Natural killer cell (primary cell): Measurements from ENCODE around the gene FSIP1. TPM values are rescaled to one million over a fixed set of nuclear protein-coding genes. Genes with fewer than 3 reads are reported as not detected.

Experiments used
- ATAC-seq, 3 donors: fragments of 150-1000 bp in 2 of 3; fragments of 200-7000 bp in 1 of 3; cut with Tn5 transposase; 1 replicate in 1 of 3; 2 replicates in 2 of 3; pipeline ENCODE4 v1.10.0; 2021; ENCODE audit warnings: mild to moderate bottlenecking in 2 of 3, moderate library complexity in 2 of 3
- DNase-seq, 2 donors: peaks; one replicate each; pipeline versions ENCODE4 v3.0.0 to v3.0.0-alpha.2; 2013 to 2021; ENCODE audit warnings: mixed read lengths in 1 of 2
- H3K27ac ChIP-seq: one replicate; pipeline ENCODE4 v1.5.1; 2013; ENCODE audit warnings: mild to moderate bottlenecking, low read length
- H3K27me3 ChIP-seq: one replicate; pipeline ENCODE4 v1.6.1; 2013; ENCODE audit warnings: low read length; ENCODE audit not compliant: control insufficient read depth, insufficient read depth
- H3K36me3 ChIP-seq: one replicate; pipeline ENCODE4 v1.6.1; 2013; ENCODE audit warnings: low read length; ENCODE audit not compliant: control insufficient read depth, insufficient read depth
- H3K4me1 ChIP-seq: one replicate; pipeline ENCODE4 v1.6.1; 2013; ENCODE audit warnings: low read length; ENCODE audit not compliant: control insufficient read depth, insufficient read depth
- H3K4me3 ChIP-seq: one replicate; pipeline ENCODE4 v1.5.1; 2013; ENCODE audit warnings: low read length
- H3K9me3 ChIP-seq: one replicate; pipeline ENCODE4 v1.6.1; 2013; ENCODE audit warnings: low read length; ENCODE audit not compliant: control insufficient read depth, insufficient read depth
- H3K27ac Mint-ChIP-seq, 2 donors: one replicate each; pipeline ENCODE4 v1.8.0; 2022; ENCODE audit warnings: mild to moderate bottlenecking in 2 of 2, mixed read lengths in 2 of 2, moderate library complexity in 1 of 2
- H3K27me3 Mint-ChIP-seq, 2 donors: one replicate each; pipeline ENCODE4 v1.8.0; 2022; ENCODE audit warnings: low read depth in 2 of 2, mixed read lengths in 2 of 2
- H3K36me3 Mint-ChIP-seq: one replicate; pipeline ENCODE4 v1.8.0; 2022; ENCODE audit warnings: mixed read lengths
- H3K4me1 Mint-ChIP-seq, 2 donors: one replicate each; pipeline ENCODE4 v1.8.0; 2022; ENCODE audit warnings: mixed read lengths in 2 of 2
- H3K4me3 Mint-ChIP-seq: one replicate; pipeline ENCODE4 v1.8.0; 2022; ENCODE audit warnings: mild to moderate bottlenecking, moderate library complexity, mixed read lengths
- H3K9me3 Mint-ChIP-seq, 2 donors: one replicate each; pipeline ENCODE4 v1.8.0; 2022; ENCODE audit warnings: mixed read lengths in 2 of 2
- WGBS: methylation state at CpG from one replicate; pipeline ENCODE4 v1.1.7; 2013; ENCODE audit warnings: missing lambda C conversion rate; ENCODE audit not compliant: insufficient coverage; 5-methylcytosine and 5-hydroxymethylcytosine counted together
- intact Hi-C: fragments of 100-400 bp; cut with micrococcal nuclease; formaldehyde crosslinking; loops from one replicate; pipeline ENCODE4 v1.14.2; 2022
- total RNA-seq, 4 donors: library from RNA; stranded (reverse); fragments of 120-200 nt in 1 of 4; gene quantifications; one replicate each; pipeline versions ENCODE4 v1.2.3 to v1.2.4, GENCODE V29; 2013 to 2022
- TF ChIP-seq, protein P1 (sequence below): fragments of 200-600 bp; IDR thresholded peaks from one replicate; pipeline ENCODE4 v1.8.0; 2022; ENCODE audit warnings: antibody characterized with exemption

FSIP1 gene
- total RNA-seq, 3 donors from 2014 or later (not counting 1 experiment from before 2014, with no cell fraction given), result 1.1 to 2.3 (median 1.8) TPM

DNA sequence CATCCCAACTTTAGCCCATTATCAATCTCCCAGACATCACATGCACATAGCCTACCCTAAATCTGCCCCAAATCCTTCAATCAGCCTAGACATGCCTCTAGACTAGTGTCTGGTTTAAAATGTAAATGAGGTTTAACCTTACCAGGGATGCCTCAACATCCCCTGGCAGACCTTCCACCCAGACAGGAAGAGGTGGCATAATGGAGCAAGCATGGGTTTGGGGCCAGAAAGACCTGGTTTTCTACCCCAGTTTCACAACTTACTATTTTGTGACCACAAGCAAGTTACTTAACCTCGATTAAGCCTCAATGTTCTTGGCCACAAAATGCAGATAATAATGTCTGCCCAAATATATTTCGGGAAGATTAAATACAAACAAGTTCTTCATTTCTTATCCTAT is 230.1 kb downstream of the FSIP1 start:
- WGBS, result 13% methylated on average over 2 of the region's 2 CpGs
- peak in 1 of 3 donors; percentile 37 for ATAC-seq
- H3K27me3 Mint-ChIP-seq, result peaks cover 17 to 59% of the 10 kb centered on the region in 2 donors

DNA sequence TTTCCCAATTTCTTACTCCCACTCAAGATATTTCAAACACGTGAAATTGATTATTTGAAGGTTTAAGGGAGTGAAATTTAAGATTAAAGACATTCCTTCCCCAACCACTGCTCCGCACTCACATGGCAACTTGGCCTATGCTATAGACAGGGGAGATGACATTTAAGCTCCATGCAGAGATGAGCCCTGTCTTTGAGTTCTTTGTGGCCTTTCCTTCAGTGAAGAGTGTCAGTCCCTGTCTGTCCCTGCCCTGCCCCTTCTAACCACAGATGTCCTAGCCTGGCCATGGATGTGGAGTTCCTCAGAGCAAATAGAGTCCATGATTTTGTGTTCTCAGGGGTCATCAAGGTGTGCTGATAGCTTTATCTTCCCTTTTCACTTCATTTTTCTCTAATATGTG is 231.2 kb downstream of the FSIP1 start:
- 83% methylated on average over 1 of the region's 2 CpGs for WGBS
- no peak for ATAC-seq
- Mint-ChIP-seq H3K27me3 (peaks cover 20 to 57% of the 10 kb centered on the region in 2 donors), H3K4me1 (peaks cover 8 to 11% of the 10 kb centered on the region in 2 donors), H3K36me3 (no peaks in the 10 kb centered on the region), H3K9me3 (no peaks in the 10 kb centered on the region), H3K4me3 (no peak overlapping the region), H3K27ac (no peak overlapping the region)
- no peak for DNase-seq
- Histone ChIP-seq H3K4me3 (no peak overlapping the region), H3K27ac (no peak overlapping the region), H3K27me3 (peaks cover 4% of the 10 kb centered on the region), H3K36me3 (no peaks in the 10 kb centered on the region), H3K9me3 (no peaks in the 10 kb centered on the region), H3K4me1 (no peaks in the 10 kb centered on the region)
- intact Hi-C loops, result no loop called here
- TF ChIP-seq, protein P1, sequence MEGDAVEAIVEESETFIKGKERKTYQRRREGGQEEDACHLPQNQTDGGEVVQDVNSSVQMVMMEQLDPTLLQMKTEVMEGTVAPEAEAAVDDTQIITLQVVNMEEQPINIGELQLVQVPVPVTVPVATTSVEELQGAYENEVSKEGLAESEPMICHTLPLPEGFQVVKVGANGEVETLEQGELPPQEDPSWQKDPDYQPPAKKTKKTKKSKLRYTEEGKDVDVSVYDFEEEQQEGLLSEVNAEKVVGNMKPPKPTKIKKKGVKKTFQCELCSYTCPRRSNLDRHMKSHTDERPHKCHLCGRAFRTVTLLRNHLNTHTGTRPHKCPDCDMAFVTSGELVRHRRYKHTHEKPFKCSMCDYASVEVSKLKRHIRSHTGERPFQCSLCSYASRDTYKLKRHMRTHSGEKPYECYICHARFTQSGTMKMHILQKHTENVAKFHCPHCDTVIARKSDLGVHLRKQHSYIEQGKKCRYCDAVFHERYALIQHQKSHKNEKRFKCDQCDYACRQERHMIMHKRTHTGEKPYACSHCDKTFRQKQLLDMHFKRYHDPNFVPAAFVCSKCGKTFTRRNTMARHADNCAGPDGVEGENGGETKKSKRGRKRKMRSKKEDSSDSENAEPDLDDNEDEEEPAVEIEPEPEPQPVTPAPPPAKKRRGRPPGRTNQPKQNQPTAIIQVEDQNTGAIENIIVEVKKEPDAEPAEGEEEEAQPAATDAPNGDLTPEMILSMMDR, result no peak

More for the DNA sequence above, 230.1 kb downstream of the FSIP1 start:
- intact Hi-C loops, result no loop called here
- H3K36me3 Mint-ChIP-seq, result no peaks in the 10 kb centered on the region
- Histone ChIP-seq H3K4me3 (no peak overlapping the region), H3K9me3 (no peaks in the 10 kb centered on the region), H3K4me1 (no peaks in the 10 kb centered on the region), H3K27me3 (peaks cover 4% of the 10 kb centered on the region), H3K36me3 (no peaks in the 10 kb centered on the region), H3K27ac (no peak overlapping the region)
- DNase-seq, result no peak
- peaks cover 8 to 11% of the 10 kb centered on the region in 2 donors for H3K4me1 Mint-ChIP-seq
- H3K4me3 Mint-ChIP-seq, result no peak overlapping the region
- no peak overlapping the region for H3K27ac Mint-ChIP-seq
- H3K9me3 Mint-ChIP-seq, result no peaks in the 10 kb centered on the region
- TF ChIP-seq, protein P1, result no peak

Other genes starting within 250 kb of the FSIP1 start
- gene THBS1, start 201.8 kb downstream of the FSIP1 start, total RNA-seq, result 10 to 100 TPM; 27.1 to 43.3 (median 38.3) TPM
- under 1 TPM in 1 of 3 donors, not detected in 2; 0.38 TPM for gene GPR176, start 137.4 kb upstream of the FSIP1 start, total RNA-seq
- gene EIF2AK4, start 151.3 kb upstream of the FSIP1 start, total RNA-seq, result 10 to 100 TPM; 13.9 to 21.3 (median 19.6) TPM